Kidney epithelial cell (primary cell): ENCODE data around the gene ATR. TPM values are rescaled to one million over a fixed set of nuclear protein-coding genes. Genes with fewer than 3 reads are reported as not detected.

Experiments
- DNase-seq: peaks from one replicate; pipeline ENCODE4 v3.0.0-alpha.2; 2010; ENCODE audit warnings: low read depth
- H3K27me3 ChIP-seq: 2 replicates; pipeline ENCODE4 v1.6.0; 2011; ENCODE audit warnings: low read length; ENCODE audit not compliant: control insufficient read depth, insufficient read depth
- H3K36me3 ChIP-seq: 2 replicates; pipeline ENCODE4 v1.5.1; 2011; ENCODE audit warnings: low read length; ENCODE audit not compliant: control insufficient read depth, insufficient read depth
- H3K4me3 ChIP-seq: 2 replicates; pipeline ENCODE4 v1.5.1; 2011; ENCODE audit warnings: low read depth, mild to moderate bottlenecking, control low read depth, low read length
- total RNA-seq: library from RNA; depleted of rRNA; stranded (reverse); fragments of >200 nt; gene quantifications from 2 replicates; pipeline ENCODE4 v1.2.3, GENCODE V29; 2015
- TF ChIP-seq, protein P1 (sequence below): IDR thresholded peaks from 2 replicates; pipeline ENCODE4 v1.5.1; 2011; ENCODE audit warnings: mild to moderate bottlenecking, moderate library complexity, low read length, control low read depth, inconsistent platforms; ENCODE audit not compliant: insufficient read depth, poor library complexity, severe bottlenecking

The ATR gene
- total RNA-seq, 1 donor from 2014 or later: 23.6 TPM

DNA sequence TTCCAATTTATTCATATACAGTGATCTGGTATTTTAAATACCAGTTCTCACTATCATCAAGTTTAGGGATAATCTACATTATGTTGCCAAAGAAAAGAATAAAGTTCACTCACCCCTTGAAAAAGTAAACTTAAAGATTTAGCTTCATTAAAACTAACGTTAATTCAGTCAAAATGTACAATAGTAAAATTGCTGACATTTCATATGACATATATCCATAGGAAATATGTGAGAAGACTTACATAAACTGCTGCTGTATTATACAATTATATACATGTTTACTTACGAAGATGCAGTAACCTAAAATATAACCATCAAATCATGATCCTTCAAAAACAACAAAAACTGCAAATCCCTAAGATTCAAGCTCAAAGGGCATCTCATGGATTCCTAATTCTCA is 44.0 kb downstream of the ATR start:
- H3K36me3 ChIP-seq: no peaks in the 10 kb centered on the region
- H3K27me3 ChIP-seq: no peaks in the 10 kb centered on the region
- TF ChIP-seq, protein P1, sequence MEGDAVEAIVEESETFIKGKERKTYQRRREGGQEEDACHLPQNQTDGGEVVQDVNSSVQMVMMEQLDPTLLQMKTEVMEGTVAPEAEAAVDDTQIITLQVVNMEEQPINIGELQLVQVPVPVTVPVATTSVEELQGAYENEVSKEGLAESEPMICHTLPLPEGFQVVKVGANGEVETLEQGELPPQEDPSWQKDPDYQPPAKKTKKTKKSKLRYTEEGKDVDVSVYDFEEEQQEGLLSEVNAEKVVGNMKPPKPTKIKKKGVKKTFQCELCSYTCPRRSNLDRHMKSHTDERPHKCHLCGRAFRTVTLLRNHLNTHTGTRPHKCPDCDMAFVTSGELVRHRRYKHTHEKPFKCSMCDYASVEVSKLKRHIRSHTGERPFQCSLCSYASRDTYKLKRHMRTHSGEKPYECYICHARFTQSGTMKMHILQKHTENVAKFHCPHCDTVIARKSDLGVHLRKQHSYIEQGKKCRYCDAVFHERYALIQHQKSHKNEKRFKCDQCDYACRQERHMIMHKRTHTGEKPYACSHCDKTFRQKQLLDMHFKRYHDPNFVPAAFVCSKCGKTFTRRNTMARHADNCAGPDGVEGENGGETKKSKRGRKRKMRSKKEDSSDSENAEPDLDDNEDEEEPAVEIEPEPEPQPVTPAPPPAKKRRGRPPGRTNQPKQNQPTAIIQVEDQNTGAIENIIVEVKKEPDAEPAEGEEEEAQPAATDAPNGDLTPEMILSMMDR: no peak
- no peak overlapping the region for H3K4me3 ChIP-seq
- no peak for DNase-seq

DNA sequence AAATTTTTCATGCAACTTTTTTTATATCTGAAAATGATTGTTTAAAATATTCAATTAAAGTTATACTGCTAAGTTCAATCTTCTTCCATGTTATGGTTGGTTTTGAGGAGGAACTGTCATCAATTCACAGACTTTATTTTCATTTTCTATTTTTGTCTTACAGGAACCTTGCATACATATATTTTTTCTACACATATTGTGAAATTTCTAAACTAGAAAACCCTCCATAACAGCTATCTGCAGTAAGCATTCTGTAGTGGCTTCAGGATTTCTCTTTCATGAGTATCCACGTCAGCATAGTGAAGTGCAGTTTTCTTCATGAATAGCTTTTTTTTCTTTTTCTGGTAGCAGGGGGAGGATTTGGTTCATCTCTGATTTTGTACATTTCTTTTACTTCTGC is 48.2 kb downstream of the ATR start:
- Histone ChIP-seq H3K36me3 (no peaks in the 10 kb centered on the region), H3K27me3 (no peaks in the 10 kb centered on the region), H3K4me3 (no peak overlapping the region)
- DNase-seq: no peak
- TF ChIP-seq, protein P1: no peak

DNA sequence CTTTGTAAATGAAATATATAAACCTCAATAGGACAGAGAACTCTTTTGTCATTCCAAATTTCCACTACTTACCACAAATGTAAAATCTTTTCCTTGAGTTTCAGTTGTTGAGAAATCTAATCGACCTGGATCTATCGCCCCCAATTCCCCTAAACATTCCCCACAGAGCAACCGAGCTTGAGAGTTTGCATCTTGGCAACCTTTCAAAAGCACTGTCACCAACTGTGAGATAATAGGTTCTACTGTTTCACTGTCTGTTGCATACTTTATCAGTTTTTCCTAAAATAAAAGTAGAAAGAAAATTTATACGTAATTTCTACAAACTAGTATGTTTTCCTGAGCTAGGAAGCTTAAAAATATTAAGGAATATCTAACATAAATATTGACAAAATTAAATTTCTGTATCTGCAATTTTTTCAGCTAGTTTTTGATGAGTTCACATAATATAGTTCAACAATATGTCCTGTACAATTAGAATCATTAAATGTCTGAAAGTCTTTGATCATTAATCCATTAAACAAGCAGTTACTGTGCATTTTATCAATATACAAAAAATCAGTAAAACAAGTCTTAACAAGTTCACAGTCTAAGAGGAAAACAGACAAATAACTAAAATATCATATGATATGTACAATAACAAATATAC is 54.5 kb downstream of the ATR start:
- Histone ChIP-seq H3K27me3 (no peaks in the 10 kb centered on the region), H3K36me3 (no peaks in the 10 kb centered on the region), H3K4me3 (no peak overlapping the region)
- DNase-seq: no peak
- TF ChIP-seq, protein P1: no peak

DNA sequence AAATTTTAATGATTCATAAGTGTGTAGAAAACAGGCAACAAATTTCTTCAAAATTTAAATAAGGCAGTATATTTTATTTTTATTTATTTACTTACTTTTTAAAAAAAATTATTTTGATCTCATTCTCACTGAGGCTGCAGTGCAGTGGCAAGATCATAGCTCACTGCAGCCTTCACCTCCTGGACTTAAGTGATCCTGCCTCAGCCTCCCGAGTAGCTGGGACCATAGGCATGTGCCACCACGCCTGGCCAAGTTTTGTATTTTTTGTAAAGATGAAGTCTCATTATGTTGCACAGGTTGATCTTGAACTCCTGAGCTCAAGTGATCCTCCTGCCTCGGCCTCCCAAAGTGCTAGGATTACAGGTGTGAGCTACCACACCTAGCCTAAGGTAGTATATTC is 69.5 kb downstream of the ATR start:
- Histone ChIP-seq H3K4me3 (no peak overlapping the region), H3K27me3 (no peaks in the 10 kb centered on the region), H3K36me3 (no peaks in the 10 kb centered on the region)
- no peak for DNase-seq
- TF ChIP-seq, protein P1: no peak

DNA sequence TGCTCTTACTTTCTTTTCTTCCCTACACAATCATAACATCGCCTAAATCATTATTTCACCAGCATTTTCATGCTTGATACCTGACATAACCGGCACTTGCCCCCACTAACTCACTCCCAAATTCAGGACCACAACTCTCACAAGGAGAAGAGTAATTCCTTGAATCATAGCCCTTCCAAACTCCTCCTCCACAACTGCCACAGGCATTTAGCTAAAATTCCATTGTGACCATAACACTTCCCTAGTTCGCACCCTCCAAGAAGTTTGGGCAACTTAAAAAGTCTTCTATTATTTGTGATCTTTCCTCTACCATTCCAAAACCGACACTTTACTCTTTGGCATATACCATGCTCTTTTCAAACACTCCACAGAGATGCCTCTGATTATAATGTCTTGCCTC is 71.3 kb downstream of the ATR start:
- Histone ChIP-seq H3K27me3 (no peaks in the 10 kb centered on the region), H3K36me3 (peaks cover 1% of the 10 kb centered on the region), H3K4me3 (no peak overlapping the region)
- DNase-seq: no peak
- TF ChIP-seq, protein P1: no peak
